Embryonic facial prominence (tissue), 1 donor: ENCODE results near the gene C1S.
A peak's percentile ranks its signal among the peaks of the same experiment; 100 is the strongest.
"Not testable (repeated sequence)": the region's sequence is repeated elsewhere in the genome, so short reads cannot be mapped to it uniquely, and the experiment has no call there.

Experiments
- DNase-seq: peaks from one replicate; pipeline ENCODE4 v3.0.0-alpha.2; 2016; ENCODE audit errors: extremely low spot score

Gene C1S

DNA sequence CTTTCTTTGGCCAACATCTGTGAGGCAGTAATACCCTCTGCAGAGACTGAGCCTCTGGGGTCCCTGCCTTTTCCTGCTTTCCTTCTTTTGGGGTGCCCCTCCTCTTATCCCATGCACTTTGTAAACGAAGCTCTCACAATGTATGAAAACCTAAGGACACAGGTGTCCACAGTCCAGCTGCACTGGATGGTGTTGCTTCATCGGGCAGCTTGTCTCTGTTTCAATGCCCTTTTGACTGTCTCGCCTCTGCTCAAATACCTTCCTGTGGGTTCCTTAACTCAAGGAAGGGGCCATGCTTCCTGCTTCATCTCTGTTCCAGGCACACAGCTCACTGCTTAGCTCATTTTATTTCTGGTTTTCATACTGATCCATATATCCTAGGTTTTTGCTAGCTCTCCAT, 42.1 kb downstream of the C1S start:
- no peak for DNase-seq

DNA sequence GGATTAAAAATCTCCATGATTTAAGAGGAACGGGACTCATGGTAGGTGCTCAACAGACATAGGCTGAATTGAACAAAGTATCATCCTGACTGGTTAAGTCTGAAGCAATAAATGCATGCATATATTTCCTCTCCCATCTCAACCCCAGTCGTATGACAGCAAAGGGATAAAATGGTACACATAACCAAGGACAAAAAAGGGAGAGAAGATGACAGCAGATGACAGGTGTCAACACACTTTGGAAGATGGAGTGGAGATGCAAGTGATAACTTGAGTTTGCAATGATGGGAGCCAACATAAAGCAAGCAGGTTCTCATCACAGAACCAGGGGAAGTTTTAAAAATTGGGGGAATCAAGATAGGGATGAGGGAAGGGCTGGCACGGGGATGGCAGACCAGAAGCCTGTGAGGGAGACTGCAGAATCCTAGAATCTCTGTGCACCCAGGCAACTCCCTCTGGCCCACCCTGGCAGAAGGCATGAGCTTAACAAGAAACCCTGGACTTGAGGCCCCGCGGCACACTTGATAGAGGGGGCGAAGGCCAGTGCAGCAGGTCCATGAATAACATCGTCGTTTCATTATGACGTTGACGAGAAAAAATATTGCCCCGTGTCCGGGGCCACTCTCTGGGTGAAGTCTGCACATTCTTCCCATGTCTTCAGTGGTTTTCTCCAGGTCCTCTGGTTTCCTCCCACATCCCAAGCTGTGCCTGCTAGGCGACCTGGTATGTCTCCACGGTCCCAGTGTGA, 43.5 kb downstream of the C1S start:
- DNase-seq = no peak

DNA sequence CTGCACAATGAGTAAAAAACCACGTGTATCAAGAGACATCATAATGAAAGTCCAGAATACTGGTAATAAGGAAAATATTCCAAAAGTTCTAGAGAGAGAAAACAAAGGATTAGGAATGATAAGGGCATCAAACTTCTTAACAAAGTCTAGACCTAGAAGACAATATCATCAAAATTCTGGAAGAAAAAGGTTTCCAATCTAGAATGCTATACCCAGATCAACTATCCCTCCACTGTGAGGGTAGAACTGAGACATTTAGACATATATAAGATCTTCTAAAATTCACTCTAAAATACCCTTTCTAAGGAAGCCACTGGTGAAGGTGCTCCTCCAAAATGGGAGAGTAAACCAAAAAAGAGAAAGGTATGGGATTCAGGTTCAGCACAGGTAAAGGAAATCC, 45.6 kb downstream of the C1S start:
- no peak for DNase-seq

DNA sequence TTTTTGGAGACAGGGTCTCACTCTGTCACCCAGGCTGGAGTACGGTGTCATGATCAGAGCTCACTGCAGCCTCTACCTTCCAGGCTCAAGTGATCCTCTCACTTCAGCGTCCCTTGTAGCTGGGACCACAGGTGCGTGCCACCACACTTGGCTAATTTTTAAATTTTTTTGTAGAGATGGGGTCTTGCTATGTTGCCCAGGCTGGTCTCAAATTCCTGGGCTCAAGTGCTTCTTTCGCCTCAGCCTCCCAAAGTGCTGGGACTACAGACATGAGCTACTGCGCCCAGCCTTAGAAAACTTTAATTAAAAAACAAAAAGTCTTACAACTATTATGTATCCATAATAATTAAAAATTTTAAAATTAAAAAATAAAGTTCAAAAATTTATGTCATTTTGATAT, 46.7 kb downstream of the C1S start:
- not testable (repeated sequence) for DNase-seq

DNA sequence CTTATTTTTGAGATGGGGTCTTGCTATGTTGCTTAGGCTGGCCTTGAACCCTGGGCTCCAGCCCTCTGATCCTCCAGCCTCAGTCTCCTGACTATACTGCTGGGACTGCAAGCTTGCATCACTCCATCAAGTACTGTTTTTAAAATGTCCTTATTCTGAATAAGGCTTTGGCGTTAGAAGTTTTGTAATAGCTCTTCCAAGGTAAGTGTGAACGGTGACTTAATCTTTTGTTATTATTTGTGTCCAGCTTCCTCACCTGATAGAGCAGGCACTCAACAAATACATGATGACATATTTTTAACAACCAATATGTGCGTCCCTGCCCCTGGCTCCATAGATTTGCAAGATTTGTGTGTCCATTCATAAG, 47.1 kb downstream of the C1S start:
- DNase-seq = no peak

DNA sequence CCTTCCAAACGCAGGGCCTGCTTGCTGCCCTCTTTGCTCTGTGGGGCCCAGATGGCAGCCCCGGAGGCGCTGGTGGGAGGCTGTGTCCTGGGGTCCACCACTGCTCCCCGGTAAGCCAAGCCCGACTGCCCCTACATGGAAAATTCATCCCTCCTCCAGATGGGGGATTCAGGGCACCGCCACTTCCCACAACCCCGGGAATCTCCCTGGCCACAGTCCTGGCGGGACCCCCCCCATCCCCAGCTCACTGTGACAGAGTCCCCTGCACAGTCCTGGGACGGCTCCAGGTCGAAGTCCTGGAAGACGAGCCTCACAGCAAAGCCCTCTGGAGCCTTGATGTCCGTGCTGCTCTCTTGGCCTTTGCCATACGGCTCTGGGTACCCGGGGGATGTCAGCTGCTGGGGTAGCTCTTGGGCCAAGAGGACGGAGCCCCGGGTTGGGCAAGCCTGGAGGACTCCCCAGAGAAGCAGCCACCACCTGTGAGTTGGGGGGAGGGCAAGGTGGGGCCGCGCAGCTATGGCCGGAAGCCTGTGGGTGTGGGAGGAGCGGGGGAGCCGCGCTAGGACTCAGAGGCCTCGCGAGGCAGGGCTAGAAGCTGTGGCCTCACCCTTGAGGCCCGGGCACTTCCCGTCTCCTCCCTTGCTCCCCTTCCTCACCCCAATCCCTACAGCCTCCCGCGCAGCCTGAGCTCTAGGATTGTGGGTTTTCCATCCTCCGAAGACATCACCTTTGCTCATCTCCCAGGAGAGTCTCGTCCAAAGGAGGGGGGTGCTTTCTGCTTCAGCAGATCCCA, 47.7 kb downstream of the C1S start:
- peak; percentile 31 for DNase-seq

DNA sequence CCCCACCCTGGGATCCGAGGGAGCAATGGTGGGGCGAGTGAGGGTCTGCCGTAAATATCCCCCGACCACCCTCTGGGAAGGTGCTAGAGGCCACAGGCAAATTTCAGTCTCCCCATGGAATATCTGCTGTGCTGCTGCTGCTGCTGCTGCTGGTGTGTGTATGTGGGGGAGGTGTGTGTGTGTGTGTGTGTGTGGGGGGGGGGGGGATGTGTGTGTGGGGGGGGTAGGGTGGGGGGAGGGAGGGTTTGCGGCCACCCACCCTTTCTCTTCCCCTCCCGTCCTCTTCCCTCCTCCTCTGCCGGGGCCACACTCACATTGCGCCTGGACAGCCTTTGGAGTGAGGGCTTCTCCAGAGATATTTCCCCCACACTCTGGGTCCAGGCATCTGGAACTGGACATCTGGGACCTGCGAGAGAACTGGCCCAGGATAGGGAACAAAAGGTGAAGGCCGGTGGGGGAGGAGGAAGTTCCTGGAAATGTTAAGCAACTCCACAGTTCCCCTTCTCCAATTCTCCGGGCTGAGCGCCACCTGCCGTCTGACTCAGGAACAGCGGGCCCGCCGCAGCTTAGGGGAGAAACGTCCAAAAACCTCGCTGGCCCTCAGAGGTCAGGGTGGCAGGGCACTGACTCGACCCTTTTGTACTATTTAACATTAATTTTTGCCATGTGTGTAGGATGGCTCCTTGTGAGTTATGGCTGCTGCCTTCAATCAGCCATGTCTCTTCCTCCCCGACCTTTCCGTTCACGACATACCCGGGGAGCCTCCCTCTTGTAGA, 48.5 kb downstream of the C1S start, which contains the start of gene C1RL:
Gene C1RL, minus strand, starts transcription at position 419 of the 776 bp plus-strand sequence. Its CDS starts 34 bp downstream, at position 385.
- peak; percentile 74 for DNase-seq

DNA sequence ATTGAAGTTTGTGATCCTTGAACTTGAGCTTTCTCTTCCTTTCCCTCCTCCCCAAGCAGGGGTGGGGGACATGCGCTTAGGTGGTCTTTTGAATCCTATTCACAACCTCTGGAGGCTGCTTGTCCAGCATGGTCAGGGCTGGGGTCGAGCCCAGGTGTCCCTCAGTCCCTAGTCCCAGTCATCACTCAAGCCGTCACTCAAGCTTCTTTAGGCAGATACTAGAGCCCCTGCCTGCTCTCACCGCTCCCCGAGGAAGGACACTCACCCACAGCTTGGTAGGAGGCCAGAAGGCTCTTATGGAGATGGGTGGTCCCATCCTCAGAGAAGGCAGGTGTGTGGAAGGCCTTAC, 49.0 kb downstream of the C1S start:
- no peak for DNase-seq

DNA sequence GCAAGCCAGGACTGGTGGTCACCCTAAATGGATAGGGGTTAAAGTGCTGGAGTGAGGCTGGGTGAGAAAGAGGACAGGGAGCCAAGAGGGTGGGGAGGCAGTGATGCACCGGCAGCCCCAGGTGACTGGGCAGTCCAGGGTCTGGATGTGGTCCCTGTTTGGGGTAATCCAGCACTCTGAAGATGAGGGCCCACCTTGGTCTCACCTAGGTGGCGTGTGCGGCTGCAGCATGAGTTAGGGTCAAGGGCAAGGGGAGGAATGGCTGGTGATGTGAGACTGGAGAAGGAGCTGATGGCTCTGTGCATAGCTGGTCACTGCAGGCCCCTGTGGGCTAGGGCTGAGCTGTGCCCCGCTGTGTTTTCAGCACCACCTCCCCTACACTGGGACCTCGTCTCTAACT, 50.1 kb downstream of the C1S start:
- DNase-seq = no peak

DNA sequence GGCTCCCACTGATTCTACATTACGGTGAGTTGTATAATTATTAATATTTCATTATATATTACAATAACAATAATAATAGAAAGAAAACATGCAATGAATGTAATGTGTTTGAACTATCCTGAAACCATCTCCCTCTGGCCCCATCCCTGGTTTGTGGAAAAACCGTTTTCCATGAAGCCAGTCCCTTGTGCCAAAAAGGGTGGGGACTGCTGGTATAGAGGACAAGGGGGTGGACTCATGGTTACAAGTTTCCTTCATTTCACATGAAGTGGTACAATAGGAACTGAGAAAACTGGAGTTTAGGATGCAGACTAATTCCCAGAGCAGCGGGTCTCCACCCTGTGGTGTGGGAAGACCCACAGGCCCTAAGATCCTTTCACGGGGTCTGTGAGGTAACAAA, 51.5 kb downstream of the C1S start:
- DNase-seq = no peak

DNA sequence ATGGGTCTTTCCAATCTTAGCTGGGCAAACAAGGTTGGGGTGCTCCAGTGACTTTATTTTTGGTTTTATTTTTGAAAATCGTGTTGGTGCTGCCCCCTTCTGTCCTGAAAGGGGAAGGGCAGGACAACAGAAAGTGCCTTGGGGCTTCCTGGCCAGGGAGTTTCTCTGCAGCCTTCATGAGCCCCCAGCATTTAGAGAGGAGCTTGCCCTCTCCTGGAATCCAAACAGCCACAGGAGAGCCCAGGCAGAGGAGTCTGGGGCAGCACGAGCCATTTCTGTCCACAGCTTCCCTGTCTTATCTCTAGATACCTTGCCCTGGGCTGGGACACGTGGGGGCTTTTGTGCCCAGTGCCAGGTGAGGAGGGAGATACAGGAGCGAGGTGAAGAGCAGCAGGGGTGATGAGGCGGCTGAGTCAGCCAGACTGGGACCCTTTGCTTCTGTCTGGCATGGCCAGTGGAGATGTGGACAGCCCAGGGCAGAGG, 52.9 kb downstream of the C1S start:
- DNase-seq = no peak

DNA sequence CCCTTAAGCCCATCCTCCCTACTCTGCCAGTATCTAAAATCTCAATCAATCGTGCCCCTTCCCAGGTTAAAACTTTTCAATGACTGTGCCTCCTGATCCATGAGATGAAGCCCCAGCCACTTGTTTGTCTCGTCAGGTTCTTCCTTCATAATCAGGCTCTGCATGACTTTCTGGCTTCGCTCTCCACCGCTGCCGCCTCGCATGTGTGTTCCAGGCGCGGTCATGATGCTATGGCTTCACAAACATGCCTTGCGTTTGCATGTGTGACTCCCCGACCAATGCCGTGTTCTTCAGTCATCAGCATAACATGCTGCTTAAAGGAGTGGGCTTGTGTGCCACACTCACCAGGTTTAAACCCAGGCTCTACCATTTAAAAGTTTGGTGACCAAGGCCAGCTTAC, 53.5 kb downstream of the C1S start:
- DNase-seq = no peak

DNA sequence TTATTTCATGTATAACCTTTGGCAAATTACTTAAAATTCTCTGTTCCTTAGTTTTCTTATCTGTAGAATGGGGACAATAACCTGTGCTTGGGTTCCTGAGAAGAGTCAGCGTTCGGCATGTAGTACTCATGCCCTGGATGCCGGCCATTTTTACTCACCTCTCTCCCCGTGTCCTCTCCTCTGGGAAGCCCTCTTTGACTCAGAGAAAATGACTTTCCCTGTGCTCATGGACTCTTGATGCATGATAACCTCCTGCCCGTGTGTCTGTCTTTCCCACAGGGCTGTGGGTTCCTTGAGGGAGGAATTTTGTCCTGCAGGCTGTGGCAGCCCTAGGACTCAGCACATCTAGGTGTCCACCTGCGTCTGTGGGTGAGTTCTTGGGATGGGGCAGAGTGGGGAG, 54.3 kb downstream of the C1S start:
- no peak for DNase-seq

DNA sequence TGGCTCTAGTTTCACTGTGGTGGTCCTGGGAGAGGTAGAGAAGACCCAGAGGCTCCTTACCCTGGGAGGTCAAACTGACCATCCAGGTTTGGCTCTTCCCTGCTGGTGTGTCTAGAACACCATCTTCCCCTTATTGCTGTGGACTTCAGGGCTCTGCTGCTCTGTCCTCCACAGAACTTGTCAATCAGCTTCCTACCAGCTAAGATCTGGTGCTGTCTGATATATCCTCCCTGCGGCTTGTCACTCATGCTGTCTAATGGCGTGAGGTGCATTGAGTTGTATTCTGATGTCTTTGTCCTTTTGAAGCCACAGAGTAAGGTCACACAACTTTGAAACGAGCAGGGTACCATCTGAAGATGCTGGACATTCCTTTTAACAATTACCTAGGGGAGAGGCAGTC, 55.7 kb downstream of the C1S start:
- no peak for DNase-seq

DNA sequence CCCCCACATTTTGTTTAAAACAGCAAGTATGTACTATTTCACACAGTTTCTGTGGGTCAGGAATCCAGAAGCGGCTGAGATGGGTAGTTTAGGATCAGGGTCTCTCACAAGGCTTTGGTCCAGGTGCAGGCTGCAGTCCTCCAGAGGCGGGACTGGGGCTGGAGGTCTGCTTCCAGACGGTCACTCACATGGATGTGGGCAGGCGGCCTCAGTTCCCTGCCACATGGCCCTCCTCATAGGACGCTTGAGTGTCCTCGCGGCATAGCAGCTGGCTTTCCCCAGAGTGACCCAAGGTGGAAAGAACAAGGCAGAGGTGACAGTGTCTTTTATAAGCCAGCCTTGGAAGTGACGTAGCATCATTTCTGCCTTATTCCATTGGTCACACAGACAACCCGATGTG, 56.4 kb downstream of the C1S start:
- no peak for DNase-seq

DNA sequence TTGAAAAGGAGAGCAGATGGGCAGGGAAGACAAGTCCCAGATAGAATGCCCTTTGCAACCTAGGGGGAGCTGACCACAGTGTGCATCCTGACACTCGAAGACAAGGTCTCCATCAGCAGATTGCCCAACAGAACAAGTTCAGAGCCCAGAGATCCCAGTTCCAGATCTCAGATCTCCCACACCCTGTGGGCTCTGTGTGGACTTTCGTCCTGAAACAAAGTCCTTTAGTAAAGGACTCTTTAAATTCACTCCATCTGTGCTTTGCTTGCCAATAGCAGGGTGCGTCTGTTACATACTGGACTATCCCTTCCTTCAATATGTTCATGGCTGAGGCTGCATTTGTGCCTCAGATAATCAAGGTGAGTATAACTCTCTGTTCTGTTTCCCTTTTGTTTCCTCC, 57.2 kb downstream of the C1S start:
- DNase-seq = no peak

DNA sequence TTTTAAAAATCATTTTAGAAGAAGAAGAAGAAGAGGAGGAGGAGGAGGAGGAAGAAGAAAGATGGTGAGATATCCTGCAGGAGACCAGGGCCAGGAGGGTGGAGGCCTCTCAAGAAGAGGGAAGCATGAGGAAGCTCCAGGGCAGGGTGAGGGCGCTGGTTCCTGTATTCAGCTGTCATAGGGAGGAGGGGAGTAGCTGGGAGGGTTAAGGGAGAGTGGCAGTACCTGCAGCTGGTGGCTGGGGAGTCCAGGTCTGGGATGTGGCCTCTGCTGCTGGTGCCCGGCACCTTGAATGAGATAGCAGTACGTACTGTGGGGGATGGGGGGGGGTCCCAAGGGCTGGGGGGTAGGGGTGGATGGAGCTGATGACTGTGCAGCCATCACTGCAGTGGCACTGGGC, 58.4 kb downstream of the C1S start:
- no peak for DNase-seq

DNA sequence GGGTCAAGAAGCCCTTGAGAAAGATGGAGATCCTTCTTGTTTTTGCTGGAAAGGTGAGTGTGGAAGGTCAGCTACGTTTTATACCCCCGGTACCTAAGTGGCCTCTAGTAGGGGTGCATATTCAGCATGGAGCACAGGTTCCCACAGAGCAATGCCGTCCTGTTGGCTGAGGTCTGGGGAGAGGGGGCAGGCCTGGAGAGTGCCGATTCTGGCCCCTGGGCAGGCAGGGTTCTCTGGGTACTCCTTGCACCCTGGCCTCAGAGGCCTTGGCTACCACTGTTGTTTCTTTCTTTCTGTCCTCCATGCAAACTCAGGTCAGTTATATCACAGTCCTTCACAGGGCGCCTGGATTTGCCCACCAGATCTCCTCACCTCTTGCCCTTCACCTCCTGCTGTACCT, 59.6 kb downstream of the C1S start:
- no peak for DNase-seq
